ENCODE results near the gene MCCC2. TPM values are rescaled to one million over a fixed set of nuclear protein-coding genes. Genes with fewer than 3 reads are reported as not detected.

MCCC2 gene
- total and polyA plus RNA-seq, 10 of the 15 experiments (the other 5 are each of a cell fraction or from before 2014, with no cell fraction given), result 22.2 to 106 (median 77.7) TPM

- TF ChIP-seq HDGF (IDR thresholded peaks at IDR 0.05), result no peak
- TF ChIP-seq TARDBP (IDR thresholded peaks at IDR 0.05; ENCODE audit: borderline replicate concordance), result no peak
Measured at GRCh38 chr5:71589903-71590302, 2.8 kb downstream of the MCCC2 start (continued).

DNA sequence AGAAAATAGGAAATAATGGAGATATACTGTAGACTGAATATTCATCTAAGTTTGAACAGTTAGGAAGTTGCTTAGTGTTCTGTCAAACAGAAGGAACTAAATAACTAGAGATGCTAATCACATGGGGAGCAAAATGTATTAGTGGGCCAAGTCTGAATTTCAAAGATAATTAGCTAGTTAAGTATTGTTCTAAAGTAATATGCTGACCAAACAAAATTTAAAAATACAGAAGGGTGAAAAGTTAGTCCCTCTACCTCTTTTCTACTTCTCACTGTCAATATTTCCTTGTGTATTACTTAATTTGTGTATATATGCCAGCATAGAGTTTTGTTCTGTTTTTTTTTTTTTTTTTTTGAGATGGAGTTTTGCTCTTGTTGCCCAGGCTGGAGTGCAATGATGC is 4.0 kb downstream of the MCCC2 start:
- Histone ChIP-seq H3K27ac (ENCODE audit: control insufficient read depth, insufficient read depth) (no peak overlapping the region), H3K4me1 (ENCODE audit: control insufficient read depth, insufficient read depth, low read length) (peaks cover 2% of the 10 kb centered on the region; the same call in 1 of the 2 replicates), H3K4me2 (ENCODE audit: control insufficient read depth, insufficient read depth) (peak overlapping the region; percentile 46; the same call in 1 of the 2 replicates), H3K27me3 (replicated peaks in 1 of 2; ENCODE audit: control insufficient read depth in 2 of 2, insufficient read depth in 2 of 2, low read length in 1 of 2) (no peaks in the 10 kb centered on the region), H3K79me2 (ENCODE audit: control insufficient read depth, insufficient read depth, low read length) (peaks cover 50% of the 10 kb centered on the region), H3K4me3 (no peak overlapping the region), H3K9me3 (replicated peaks; ENCODE audit: control insufficient read depth, insufficient read depth, low read length) (no peaks in the 10 kb centered on the region), H2AFZ (ENCODE audit: control insufficient read depth, low read depth, low read length) (no peak overlapping the region), H4K20me1 (ENCODE audit: control insufficient read depth, insufficient read depth) (no peaks in the 10 kb centered on the region), H3K36me3 (ENCODE audit: control insufficient read depth in 2 of 2, insufficient read depth in 2 of 2, low read length in 1 of 2) (peaks cover under 1 to 4% of the 10 kb centered on the region in 2 experiments; a peak in 2 of 4 replicates), H3K9ac (ENCODE audit: control insufficient read depth, insufficient read depth, low read length) (no peak overlapping the region)
- POLR2A ChIA-PET, result interaction anchor here (0.7 kb wide), 1 partner anchor 315 kb away, joined by 6 read pairs; no protein-coding TSS in a partner anchor
- in situ Hi-C loops (cut with MboI), result no loop called here
- CTCF ChIA-PET, result interaction anchor here (0.7 to 4.8 kb wide), 5 partner anchors 9 to 116 kb away, joined by 3 to 44 read pairs (median 3); no protein-coding TSS in a partner anchor
- DNase-seq (ENCODE audit: low read depth, low spot score) (no peak), ATAC-seq (no peak), FAIRE-seq (no peak)
- RAD21 ChIA-PET (ENCODE audit: unreplicated experiment), result interaction anchor here (2.3 kb wide), 1 partner anchor 10 kb away, joined by 7 read pairs; no protein-coding TSS in a partner anchor
- TF ChIP-seq CBX5 (IDR thresholded peaks at IDR 0.05; ENCODE audit: low read depth), result no peak
- BruUV-seq (replicated peaks), result no TSS peak
- intact Hi-C loops (cut with micrococcal nuclease; ENCODE audit: unreplicated experiment), result no loop called here
- SMC1A ChIA-PET (ENCODE audit: uncharacterized antibody, unreplicated experiment), result no interaction called here

GRCh38 chr5:71596169-71596568 is 9.0 kb downstream of the MCCC2 start:
- no peaks in the 10 kb centered on the region for H3K27me3 ChIP-seq (replicated peaks in 1 of 2; ENCODE audit: control insufficient read depth in 2 of 2, insufficient read depth in 2 of 2, low read length in 1 of 2)
- no TSS peak for BruUV-seq (replicated peaks)
- H3K4me3 ChIP-seq, result no peak overlapping the region
- no peak overlapping the region for H3K27ac ChIP-seq (ENCODE audit: control insufficient read depth, insufficient read depth)
- no peaks in the 10 kb centered on the region for H3K4me1 ChIP-seq (ENCODE audit: control insufficient read depth, insufficient read depth, low read length)
- no peak overlapping the region for H2AFZ ChIP-seq (ENCODE audit: control insufficient read depth, low read depth, low read length)
- ChIA-PET RAD21 (ENCODE audit: unreplicated experiment) (no interaction called here), SMC1A (ENCODE audit: uncharacterized antibody, unreplicated experiment) (no interaction called here), POLR2A (no interaction called here), CTCF (no interaction called here)
- no peaks in the 10 kb centered on the region for H3K9me3 ChIP-seq (replicated peaks; ENCODE audit: control insufficient read depth, insufficient read depth, low read length)
- intact Hi-C loops (cut with micrococcal nuclease; ENCODE audit: unreplicated experiment), result no loop called here
- no peak overlapping the region for H3K4me2 ChIP-seq (ENCODE audit: control insufficient read depth, insufficient read depth)
- H3K79me2 ChIP-seq (ENCODE audit: control insufficient read depth, insufficient read depth, low read length), result peaks cover 11% of the 10 kb centered on the region
- peaks cover 4 to 20% of the 10 kb centered on the region in 2 experiments; a peak in 3 of 4 replicates for H3K36me3 ChIP-seq (ENCODE audit: control insufficient read depth in 2 of 2, insufficient read depth in 2 of 2, low read length in 1 of 2)
- ATAC-seq, result no peak
- no peak overlapping the region for H3K9ac ChIP-seq (ENCODE audit: control insufficient read depth, insufficient read depth, low read length)
- DNase-seq (ENCODE audit: low read depth, low spot score), result no peak
- FAIRE-seq, result no peak
- in situ Hi-C loops (cut with MboI), result no loop called here
- no peaks in the 10 kb centered on the region for H4K20me1 ChIP-seq (ENCODE audit: control insufficient read depth, insufficient read depth)
- WGBS (ENCODE audit: insufficient coverage, insufficient replicate concordance, low lambda C conversion rate, missing lambda C conversion rate), result 98% methylated on average over 4 of the region's 4 CpGs
- TF ChIP-seq HCFC1 (IDR thresholded peaks at IDR 0.05; ENCODE audit: low read length), result no peak
- TF ChIP-seq SREBF1 (IDR thresholded peaks at IDR 0.05; ENCODE audit: low read length), result no peak
- no peak for TF ChIP-seq SMARCA5 (IDR thresholded peaks at IDR 0.05)
- TF ChIP-seq ZNF24 (IDR thresholded peaks at IDR 0.05), result no peak
- TF ChIP-seq STAT3 (IDR thresholded peaks at IDR 0.05; ENCODE audit: low read depth, low read length), result no peak
- TF ChIP-seq MEF2A (IDR thresholded peaks at IDR 0.05; ENCODE audit: insufficient read depth, low read depth, low read length), result no peak
- TF ChIP-seq EED (IDR thresholded peaks at IDR 0.05; ENCODE audit: low read depth), result no peak
- TF ChIP-seq KLF5 (IDR thresholded peaks at IDR 0.05; ENCODE audit: partially characterized antibody), result no peak
- TF ChIP-seq PAX8 (IDR thresholded peaks at IDR 0.05), result no peak
- TF ChIP-seq POU2F2 (IDR thresholded peaks at IDR 0.05; ENCODE audit: borderline replicate concordance, low read depth, low read length), result no peak
- TF ChIP-seq ZNF274 (IDR thresholded peaks at IDR 0.05; ENCODE audit: insufficient read depth, insufficient read length), result no peak
- TF ChIP-seq RAD21 (IDR thresholded peaks at IDR 0.05; ENCODE audit: insufficient read depth, low read depth, low read length), result no peak
- TF ChIP-seq NFYA (IDR thresholded peaks at IDR 0.05; ENCODE audit: borderline replicate concordance, low read depth, low read length), result no peak
- no peak for TF ChIP-seq ATF3 (IDR thresholded peaks at IDR 0.05; ENCODE audit: borderline replicate concordance, extremely low read depth, low read depth, low read length)
- TF ChIP-seq NRF1 (conservative IDR thresholded peaks at IDR 0.05; ENCODE audit: low read depth, low read length), result no peak
- no peak for TF ChIP-seq KDM1A (IDR thresholded peaks at IDR 0.05; ENCODE audit: borderline replicate concordance)
- TF ChIP-seq YBX1 (IDR thresholded peaks at IDR 0.05), result no peak
- TF ChIP-seq SUZ12 (IDR thresholded peaks at IDR 0.05; ENCODE audit: unreplicated experiment), result no peak
